SK-N-SH (cell line): ENCODE measurements around the gene SKA1. TPM values are rescaled to one million over a fixed set of nuclear protein-coding genes. Genes with fewer than 3 reads are reported as not detected.

ENCODE experiments used
- CTCF ChIA-PET: fragments of 300-600, 350-600 bp; formaldehyde crosslinking; extraction: SDS; loops from one replicate; lab custom pipeline; 2021; lab: Yijun Ruan, JAX
- POLR2A ChIA-PET: fragments of 350-600 bp; sonication (Branson Sonifier 250); formaldehyde crosslinking; extraction: SDS; loops from one replicate; lab custom pipeline; 2020; ENCODE audit warnings: antibody characterized with exemption, inconsistent platforms; lab: Yijun Ruan, JAX
- DNase-seq: peaks from one replicate; pipeline ENCODE4 v3.0.0; 2012
- H2AFZ ChIP-seq: fragments of 200-600 bp; sonication (generic); 2 replicates; pipeline ENCODE4 v1.8.1; 2016; ENCODE audit warnings: antibody characterized with exemption, mild to moderate bottlenecking, low read depth
- H3F3A ChIP-seq: fragments of 200-600 bp; sonication (generic); replicated peaks from 2 replicates; pipeline ENCODE3; 2016; ENCODE audit warnings: antibody characterized with exemption, mild to moderate bottlenecking; ENCODE audit not compliant: insufficient read depth
- H3K27ac ChIP-seq, 2 experiments: fragments of 200-500 bp in 1 of 2; fragments of 200-600 bp in 1 of 2; sonication (Bioruptor generic) in 1 of 2; sonication (generic), shearing (Covaris generic) in 1 of 2; 2 replicates each; pipeline versions ENCODE4 v1.5.1 to v1.6.1; 2014 to 2016; ENCODE audit warnings: low read depth in 2 of 2, inconsistent platforms in 1 of 2, low read length in 1 of 2, mild to moderate bottlenecking in 1 of 2, mixed read lengths in 1 of 2
- H3K27me3 ChIP-seq: fragments of 200-600 bp; sonication (generic), shearing (Covaris generic); 2 replicates; pipeline ENCODE4 v1.6.1; 2016; ENCODE audit warnings: mixed run types; ENCODE audit not compliant: insufficient read depth
- H3K36me3 ChIP-seq, 2 experiments: fragments of 200-500 bp in 1 of 2; fragments of 200-600 bp in 1 of 2; sonication (Bioruptor generic) in 1 of 2; sonication (generic) in 1 of 2; replicated peaks in 1 of 2; 2 replicates each; pipeline versions ENCODE3 to v1.5.1; 2014 to 2016; ENCODE audit warnings: low read length in 1 of 2, mild to moderate bottlenecking in 1 of 2; ENCODE audit not compliant: insufficient read depth in 2 of 2, control insufficient read depth in 1 of 2
- H3K4me1 ChIP-seq, 2 experiments: fragments of 200-500 bp in 1 of 2; fragments of 200-600 bp in 1 of 2; sonication (Bioruptor generic) in 1 of 2; sonication (generic), shearing (Covaris generic) in 1 of 2; 2 replicates each; pipeline versions ENCODE4 v1.5.1 to v1.6.1; 2014 to 2016; ENCODE audit warnings: low read depth in 1 of 2, low read length in 1 of 2, mixed run types in 1 of 2; ENCODE audit not compliant: insufficient read depth in 2 of 2, control insufficient read depth in 1 of 2
- H3K4me2 ChIP-seq: fragments of 200-600 bp; sonication (generic), shearing (Covaris generic); 2 replicates; pipeline ENCODE4 v1.6.1; 2017; ENCODE audit warnings: mixed run types
- H3K4me3 ChIP-seq, 2 experiments: fragments of 200-500 bp in 1 of 2; fragments of 200-600 bp in 1 of 2; sonication (Bioruptor generic) in 1 of 2; sonication (generic), shearing (Covaris generic) in 1 of 2; 2 replicates each; pipeline versions ENCODE4 v1.5.1 to v1.8.1; 2014 to 2016; ENCODE audit warnings: low read depth in 2 of 2, inconsistent platforms in 1 of 2, low read length in 1 of 2, mild to moderate bottlenecking in 1 of 2, mixed read lengths in 1 of 2, moderate library complexity in 1 of 2
- H3K79me2 ChIP-seq: fragments of 200-600 bp; sonication (generic); 2 replicates; pipeline ENCODE4 v1.8.1; 2017; ENCODE audit warnings: mild to moderate bottlenecking; ENCODE audit not compliant: insufficient read depth
- H3K9ac ChIP-seq: fragments of 200-600 bp; sonication (generic); 2 replicates; pipeline ENCODE4 v1.6.1; 2017; ENCODE audit warnings: mixed run types
- H3K9me2 ChIP-seq: fragments of 200-600 bp; sonication (generic); 2 replicates; pipeline ENCODE4 v1.6.1; 2017; ENCODE audit warnings: mixed run types
- H3K9me3 ChIP-seq: fragments of 200-600 bp; sonication (generic); 2 replicates; pipeline ENCODE4 v1.6.1; 2017; ENCODE audit warnings: mixed run types, mild to moderate bottlenecking, moderate library complexity
- H4K20me1 ChIP-seq: fragments of 200-600 bp; sonication (generic); 2 replicates; pipeline ENCODE4 v1.6.1; 2017; ENCODE audit warnings: mild to moderate bottlenecking, mixed run types; ENCODE audit not compliant: insufficient read depth
- ELF1 ChIP-seq: IDR thresholded peaks from 2 replicates; pipeline ENCODE4 v1.4.0; 2012
- EP300 ChIP-seq, 2 experiments: IDR thresholded peaks; 2 replicates each; pipeline versions ENCODE4 v1.4.0 to v1.6.1; 2012; ENCODE audit warnings: borderline replicate concordance in 1 of 2, low read depth in 1 of 2, low read length in 1 of 2
- EZH2phosphoT487 ChIP-seq: fragments of 200-600 bp; sonication (generic); IDR thresholded peaks from 2 replicates; pipeline ENCODE4 v1.6.1; 2017; ENCODE audit warnings: low read depth, mixed run types, mild to moderate bottlenecking, antibody characterized with exemption, moderate library complexity, borderline replicate concordance
- FOSL2 ChIP-seq: IDR thresholded peaks from 2 replicates; pipeline ENCODE4 v1.4.0; 2012; ENCODE audit warnings: low read depth, mild to moderate bottlenecking, moderate library complexity, borderline replicate concordance
- FOXJ3 ChIP-seq: sonication (generic); formaldehyde crosslinking; IDR thresholded peaks from 2 replicates; pipeline ENCODE4 v1.5.1; 2020; ENCODE audit warnings: mild to moderate bottlenecking, missing genetic modification reagents
- GABPA ChIP-seq: IDR thresholded peaks from 2 replicates; pipeline ENCODE4 v1.4.0; 2012; ENCODE audit warnings: low read depth, mild to moderate bottlenecking
- GATA2 ChIP-seq: sonication (generic); formaldehyde crosslinking; IDR thresholded peaks from 2 replicates; pipeline ENCODE4 v1.5.0; 2020; ENCODE audit warnings: mild to moderate bottlenecking, missing genetic modification reagents
- MAX ChIP-seq: IDR thresholded peaks from 2 replicates; pipeline ENCODE4 v1.4.0; 2012; ENCODE audit warnings: low read depth
- MXI1 ChIP-seq: IDR thresholded peaks from 2 replicates; pipeline ENCODE4 v1.6.1; 2012; ENCODE audit warnings: mild to moderate bottlenecking, low read depth, low read length, improper control_type of control experiment
- NFIC ChIP-seq: IDR thresholded peaks from 2 replicates; pipeline ENCODE4 v1.4.0; 2012; ENCODE audit warnings: borderline replicate concordance
- NRF1 ChIP-seq: IDR thresholded peaks from 2 replicates; pipeline ENCODE4 v1.6.1; 2012; ENCODE audit warnings: low read depth, mild to moderate bottlenecking, low read length
- PBX3 ChIP-seq: IDR thresholded peaks from 2 replicates; pipeline ENCODE4; 2012
- REST ChIP-seq: IDR thresholded peaks from 2 replicates; pipeline ENCODE4 v1.6.1; 2012; ENCODE audit warnings: mild to moderate bottlenecking, low read depth, low read length, moderate library complexity
- RFX5 ChIP-seq: IDR thresholded peaks from 2 replicates; pipeline ENCODE4 v1.6.1; 2012; ENCODE audit warnings: mild to moderate bottlenecking, improper control_type of control experiment, low read length
- RXRA ChIP-seq: IDR thresholded peaks from 2 replicates; pipeline ENCODE4 v1.4.0; 2012; ENCODE audit warnings: low read depth, mild to moderate bottlenecking, borderline replicate concordance
- TCF12 ChIP-seq: IDR thresholded peaks from 2 replicates; pipeline ENCODE4 v1.4.0; 2012
- USF1 ChIP-seq: IDR thresholded peaks from 2 replicates; pipeline ENCODE4 v1.4.0; 2012; ENCODE audit warnings: low read depth, borderline replicate concordance
- YY1 ChIP-seq: IDR thresholded peaks from 2 replicates; pipeline ENCODE4 v1.4.0; 2012; ENCODE audit warnings: low read depth, mild to moderate bottlenecking
- ZBTB33 ChIP-seq: IDR thresholded peaks from 2 replicates; pipeline ENCODE4 v1.4.0; 2012; ENCODE audit warnings: low read depth, borderline replicate concordance
- WGBS: methylation state at CpG from one replicate; pipeline ENCODE4 v1.1.6; 2017; ENCODE audit warnings: low lambda C conversion rate; 5-methylcytosine and 5-hydroxymethylcytosine counted together
- polyA plus RNA-seq, 3 experiments: library from polyadenylated mRNA; depleted of rRNA; stranded (reverse); fragments of >200 nt; gene quantifications; 2 replicates each; pipeline ENCODE4 v1.2.3, GENCODE V29; 2012

Gene SKA1
- polyA plus RNA-seq, 1 of the 3 experiments (the other 2 are of a cell fraction): 4.5 TPM

GRCh38 chr18:50409236-50409635 is 34.4 kb downstream of the SKA1 start:
- Histone ChIP-seq H3K4me2 (no peak overlapping the region), H3K36me3 (no peaks in the 10 kb centered on the region), H3K27ac (no peak overlapping the region), H3K4me1 (peaks cover 0 to 5% of the 10 kb centered on the region in 2 experiments; a peak in 1 of 4 replicates), H3K27me3 (no peaks in the 10 kb centered on the region), H3K79me2 (no peaks in the 10 kb centered on the region), H2AFZ (no peak overlapping the region), H3K9ac (no peak overlapping the region), H3K4me3 (no peak overlapping the region), H3K9me3 (no peaks in the 10 kb centered on the region), H3K9me2 (no peaks in the 10 kb centered on the region), H4K20me1 (no peaks in the 10 kb centered on the region), H3F3A (no peaks in the 10 kb centered on the region)
- ChIA-PET CTCF (interaction anchor here (0.9 to 1.6 kb wide), 3 partner anchors 10 to 973 kb away, joined by 3 to 4 read pairs (median 3); no protein-coding TSS in a partner anchor), POLR2A (no interaction called here)
- DNase-seq: no peak
- TF ChIP-seq GABPA: no peak
- TF ChIP-seq GATA2 (CRISPR knock-in tag): no peak
- no peak for TF ChIP-seq ELF1
- no peak for TF ChIP-seq EZH2phosphoT487
- no peak for TF ChIP-seq USF1
- TF ChIP-seq NFIC: no peak
- TF ChIP-seq RFX5: no peak
- no peak for TF ChIP-seq RXRA
- TF ChIP-seq NRF1: no peak
- no peak for TF ChIP-seq FOSL2
- TF ChIP-seq ZBTB33: no peak
- TF ChIP-seq MAX: no peak
- TF ChIP-seq PBX3: no peak
- no peak for TF ChIP-seq YY1
- TF ChIP-seq TCF12: no peak
- no peak for TF ChIP-seq MXI1
- TF ChIP-seq FOXJ3 (CRISPR knock-in tag): no peak
- no peak for TF ChIP-seq REST
- no peak for TF ChIP-seq EP300 (IDR thresholded peaks at IDR 0.05; ENCODE audit: borderline replicate concordance in 1 of 2, low read depth in 1 of 2, low read length in 1 of 2)
- 69% methylated on average over 5 of the region's 5 CpGs for WGBS
